ENCODE data around the gene CUL4A.

DNA sequence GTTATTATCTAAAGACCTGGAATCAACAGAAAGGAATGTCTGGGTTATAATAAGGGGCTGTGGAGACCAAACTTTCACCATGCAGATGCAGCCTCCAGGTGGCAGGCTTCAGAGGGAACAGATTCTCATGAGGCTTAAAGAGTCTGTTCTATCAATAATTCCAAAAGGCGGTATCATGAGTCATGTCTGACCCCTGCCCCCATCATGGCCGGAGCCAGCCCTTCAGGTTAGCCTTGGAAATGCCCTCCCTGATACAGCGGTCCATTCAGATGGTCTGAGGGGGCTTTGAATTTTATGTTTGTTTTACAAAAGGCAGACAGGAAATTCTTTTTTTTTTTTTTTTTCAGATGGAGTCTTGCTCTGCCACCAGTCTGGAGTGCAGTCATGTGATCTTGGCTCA, 66.0 kb downstream of the CUL4A start:
- TF ChIP-seq CTCF (IDR thresholded peaks at IDR 0.05 in 8 of 11, conservative IDR thresholded peaks at IDR 0.05 in 3 of 11) = peak in 8 of 11 experiments; percentile 6 to 59 (median 40)
- TF ChIP-seq POLR2A (IDR thresholded peaks at IDR 0.05) = no peak
